Kidney epithelial cell (primary cell): ENCODE data around the gene TOMM22. TPM values are rescaled to one million over a fixed set of nuclear protein-coding genes. Genes with fewer than 3 reads are reported as not detected.

Experiments used
- DNase-seq: peaks from one replicate; pipeline ENCODE4 v3.0.0-alpha.2; 2010; ENCODE audit warnings: low read depth
- H3K27me3 ChIP-seq: 2 replicates; pipeline ENCODE4 v1.6.0; 2011; ENCODE audit warnings: low read length; ENCODE audit not compliant: control insufficient read depth, insufficient read depth
- H3K36me3 ChIP-seq: 2 replicates; pipeline ENCODE4 v1.5.1; 2011; ENCODE audit warnings: low read length; ENCODE audit not compliant: control insufficient read depth, insufficient read depth
- H3K4me3 ChIP-seq: 2 replicates; pipeline ENCODE4 v1.5.1; 2011; ENCODE audit warnings: low read depth, mild to moderate bottlenecking, control low read depth, low read length
- total RNA-seq: library from RNA; depleted of rRNA; stranded (reverse); fragments of >200 nt; gene quantifications from 2 replicates; pipeline ENCODE4 v1.2.3, GENCODE V29; 2015
- TF ChIP-seq, protein P1 (sequence below): IDR thresholded peaks from 2 replicates; pipeline ENCODE4 v1.5.1; 2011; ENCODE audit warnings: mild to moderate bottlenecking, moderate library complexity, low read length, control low read depth, inconsistent platforms; ENCODE audit not compliant: insufficient read depth, poor library complexity, severe bottlenecking

The TOMM22 gene
- total RNA-seq, 1 donor from 2014 or later, result 56.4 TPM

DNA sequence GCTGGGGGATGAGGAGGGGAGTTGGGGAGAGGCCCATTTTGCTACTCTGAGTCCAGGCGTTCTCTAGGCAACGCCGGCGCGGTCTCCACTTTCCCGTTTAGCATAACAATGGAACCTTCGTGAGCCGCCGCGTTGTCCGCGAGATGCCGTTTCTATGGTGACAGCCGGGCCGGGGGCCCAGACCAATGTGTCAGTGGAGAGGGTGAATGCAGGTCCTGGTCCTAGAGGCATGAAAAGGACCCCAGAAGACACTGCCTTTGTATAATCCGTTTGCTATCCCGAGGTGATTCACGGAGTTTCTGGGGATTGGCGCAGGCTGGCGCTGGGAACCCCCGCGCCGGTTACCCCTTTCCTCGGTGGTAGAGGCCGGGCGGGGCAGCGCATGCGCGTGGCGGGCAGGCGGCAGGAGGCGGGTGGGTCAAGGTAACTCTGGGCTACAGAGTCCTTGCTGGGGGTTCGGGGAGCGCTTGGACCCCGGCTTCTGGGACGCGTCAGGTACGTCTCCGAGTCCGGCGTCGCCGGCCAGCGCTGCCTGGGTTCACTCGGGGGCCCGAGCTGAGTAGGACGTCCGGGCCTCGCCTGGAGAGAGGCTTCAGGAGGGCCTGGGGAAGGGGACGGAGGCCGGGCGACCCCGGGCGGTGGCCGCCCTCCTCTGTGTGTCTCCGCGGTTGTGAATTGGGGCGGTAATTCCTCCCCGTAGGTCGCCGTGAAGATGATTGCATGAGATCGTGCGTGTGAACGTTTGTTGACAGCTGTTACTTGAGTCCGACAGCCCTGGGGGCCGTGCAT lies 25.3 kb upstream of the TOMM22 start, which contains the start of the genes CBY1 and FAM227A:
Gene CBY1, plus strand, starts transcription at position 383 of the 789 bp plus-strand sequence. CDS start 11,417 bp downstream, outside the sequence.
Gene FAM227A, minus strand, starts transcription at position 137 of the 789 bp plus-strand sequence. CDS start 6,224 bp downstream, outside the sequence.
- H3K27me3 ChIP-seq, result no peaks in the 10 kb centered on the region
- TF ChIP-seq, protein P1, sequence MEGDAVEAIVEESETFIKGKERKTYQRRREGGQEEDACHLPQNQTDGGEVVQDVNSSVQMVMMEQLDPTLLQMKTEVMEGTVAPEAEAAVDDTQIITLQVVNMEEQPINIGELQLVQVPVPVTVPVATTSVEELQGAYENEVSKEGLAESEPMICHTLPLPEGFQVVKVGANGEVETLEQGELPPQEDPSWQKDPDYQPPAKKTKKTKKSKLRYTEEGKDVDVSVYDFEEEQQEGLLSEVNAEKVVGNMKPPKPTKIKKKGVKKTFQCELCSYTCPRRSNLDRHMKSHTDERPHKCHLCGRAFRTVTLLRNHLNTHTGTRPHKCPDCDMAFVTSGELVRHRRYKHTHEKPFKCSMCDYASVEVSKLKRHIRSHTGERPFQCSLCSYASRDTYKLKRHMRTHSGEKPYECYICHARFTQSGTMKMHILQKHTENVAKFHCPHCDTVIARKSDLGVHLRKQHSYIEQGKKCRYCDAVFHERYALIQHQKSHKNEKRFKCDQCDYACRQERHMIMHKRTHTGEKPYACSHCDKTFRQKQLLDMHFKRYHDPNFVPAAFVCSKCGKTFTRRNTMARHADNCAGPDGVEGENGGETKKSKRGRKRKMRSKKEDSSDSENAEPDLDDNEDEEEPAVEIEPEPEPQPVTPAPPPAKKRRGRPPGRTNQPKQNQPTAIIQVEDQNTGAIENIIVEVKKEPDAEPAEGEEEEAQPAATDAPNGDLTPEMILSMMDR, result no peak
- H3K4me3 ChIP-seq, result peak within 1 kb of the TSS; percentile 69
- peak; percentile 49 for DNase-seq
- H3K36me3 ChIP-seq, result no peaks in the 10 kb centered on the region

DNA sequence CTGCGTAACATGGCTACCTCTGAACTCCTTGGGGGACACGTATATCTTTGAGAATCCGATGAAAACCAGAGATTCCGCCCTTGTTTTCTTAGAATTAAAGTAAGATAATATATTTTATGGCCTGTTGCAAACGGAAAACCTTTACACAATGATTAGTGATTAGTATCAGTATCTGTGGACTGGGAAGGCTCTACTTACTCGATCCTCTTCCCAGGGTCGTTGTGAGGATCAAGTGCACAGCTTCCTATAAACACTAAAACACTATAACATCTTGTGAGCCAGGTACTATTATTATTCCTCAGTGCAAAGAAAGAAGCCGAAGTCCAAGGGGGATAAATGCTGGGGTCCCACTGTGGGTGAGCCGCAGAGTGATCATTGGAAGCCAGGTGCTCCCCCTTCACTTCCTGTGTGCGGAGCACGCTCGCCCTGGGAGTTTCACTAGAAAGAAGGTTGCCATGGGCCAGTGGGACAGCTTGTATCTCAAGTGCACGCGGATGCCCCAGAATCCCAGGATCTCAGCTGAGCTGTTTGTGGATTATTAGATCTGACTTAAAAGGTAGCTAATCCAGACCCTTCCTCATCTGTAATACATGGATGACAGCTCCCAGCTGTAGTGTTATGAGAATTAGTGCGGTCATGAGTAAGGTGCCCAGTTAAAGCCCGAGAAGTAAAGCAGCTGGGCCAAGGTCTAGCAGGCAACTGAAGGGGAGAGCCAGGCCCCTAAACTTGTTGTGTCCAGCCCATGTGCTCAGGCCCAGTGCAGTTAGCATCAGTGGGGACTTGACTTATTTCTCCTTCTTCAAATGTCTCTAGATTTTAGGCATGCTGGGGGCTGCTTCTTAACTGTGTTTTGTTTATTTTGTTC lies 24.5 kb upstream of the TOMM22 start:
- no peak for DNase-seq
- TF ChIP-seq, protein P1, result no peak

DNA sequence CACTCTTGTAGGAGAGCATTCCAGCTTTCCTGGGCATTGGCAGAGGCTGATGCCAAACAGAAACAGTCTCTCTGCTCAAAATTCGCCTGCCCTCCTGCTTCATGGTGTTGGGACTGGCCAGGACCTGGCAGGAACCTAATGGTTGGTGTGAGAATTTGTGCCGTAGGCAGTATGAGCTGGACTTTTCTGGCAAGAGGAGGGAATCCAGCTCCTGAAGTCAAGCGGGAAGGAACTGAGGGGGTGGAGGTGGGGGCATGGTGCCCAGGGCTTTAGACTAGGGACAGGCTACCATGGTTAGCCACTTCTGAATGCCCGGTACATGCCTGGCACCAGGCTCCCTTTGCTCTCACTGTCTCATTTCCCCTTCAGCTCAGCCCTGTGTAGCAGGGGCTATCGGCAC lies 6.9 kb upstream of the TOMM22 start:
- Histone ChIP-seq H3K27me3 (no peaks in the 10 kb centered on the region), H3K4me3 (no peak overlapping the region), H3K36me3 (peaks cover 2% of the 10 kb centered on the region)
- TF ChIP-seq, protein P1, result no peak
- DNase-seq, result no peak

More for the DNA sequence above, 24.5 kb upstream of the TOMM22 start:
- Histone ChIP-seq H3K4me3 (peak overlapping the region; percentile 69), H3K36me3 (no peaks in the 10 kb centered on the region), H3K27me3 (no peaks in the 10 kb centered on the region)

DNA sequence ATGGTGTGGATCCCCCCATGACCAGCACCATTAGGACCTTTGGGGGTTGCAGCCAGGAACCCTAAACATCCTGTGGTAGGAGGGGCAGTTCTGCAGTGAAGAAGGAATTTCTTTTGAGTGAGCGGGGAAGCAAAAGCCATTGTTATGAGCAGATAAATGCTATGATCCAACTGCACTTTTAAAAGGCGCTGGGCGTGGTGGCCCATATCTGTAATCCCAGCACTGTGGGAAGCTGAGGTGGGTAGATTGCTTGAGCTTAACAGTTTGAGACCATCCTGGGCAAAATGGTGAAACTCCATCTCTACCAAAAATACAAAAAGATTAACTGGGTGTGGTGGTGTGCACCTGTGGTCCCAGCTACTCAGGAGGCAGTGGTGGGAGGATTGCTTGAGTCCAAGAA lies 5.9 kb upstream of the TOMM22 start:
- H3K4me3 ChIP-seq, result no peak overlapping the region
- TF ChIP-seq, protein P1, result no peak
- no peaks in the 10 kb centered on the region for H3K27me3 ChIP-seq
- DNase-seq, result no peak
- peaks cover 2% of the 10 kb centered on the region for H3K36me3 ChIP-seq

DNA sequence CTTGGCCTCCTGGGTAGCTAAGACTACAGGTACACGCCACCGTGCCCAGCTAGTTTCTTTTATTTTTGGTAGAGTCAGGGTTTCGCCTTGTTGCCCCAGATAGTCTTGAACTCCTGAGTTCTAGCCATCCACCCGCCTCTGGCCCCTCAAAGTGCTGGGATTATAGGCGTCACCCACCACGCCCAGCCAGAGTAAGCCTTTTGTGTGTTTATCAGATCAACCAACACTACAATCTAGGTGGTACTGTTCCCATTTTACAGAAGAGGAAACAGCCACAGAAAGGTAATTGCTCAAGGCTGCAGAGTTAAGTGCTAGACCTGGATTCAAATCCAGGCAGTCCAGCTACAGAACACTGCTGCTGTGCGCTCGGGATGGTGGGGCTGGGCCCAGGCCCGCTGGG lies 3.1 kb downstream of the TOMM22 start:
- no peak overlapping the region for H3K4me3 ChIP-seq
- no peaks in the 10 kb centered on the region for H3K27me3 ChIP-seq
- peaks cover 8% of the 10 kb centered on the region for H3K36me3 ChIP-seq
- DNase-seq, result no peak
- TF ChIP-seq, protein P1, result no peak
